NCI-H2171 (cell line): ENCODE results near the gene CCDC141.

Experiments used
- DNase-seq: peaks from one replicate; lab custom pipeline; 2025; lab: John Stamatoyannopoulos, UW

Gene CCDC141

GRCh38 chr2:178910005-178910404 is 139.9 kb downstream of the CCDC141 start:
- no peak for DNase-seq

- DNase-seq: no peak
Measured at GRCh38 chr2:178909507-178909906, 140.4 kb downstream of the CCDC141 start.

- DNase-seq: peak; percentile 24
Measured at GRCh38 chr2:178908810-178909209, 141.1 kb downstream of the CCDC141 start.

- DNase-seq: no peak
Measured at GRCh38 chr2:178905261-178905660, 144.7 kb downstream of the CCDC141 start.

DNA sequence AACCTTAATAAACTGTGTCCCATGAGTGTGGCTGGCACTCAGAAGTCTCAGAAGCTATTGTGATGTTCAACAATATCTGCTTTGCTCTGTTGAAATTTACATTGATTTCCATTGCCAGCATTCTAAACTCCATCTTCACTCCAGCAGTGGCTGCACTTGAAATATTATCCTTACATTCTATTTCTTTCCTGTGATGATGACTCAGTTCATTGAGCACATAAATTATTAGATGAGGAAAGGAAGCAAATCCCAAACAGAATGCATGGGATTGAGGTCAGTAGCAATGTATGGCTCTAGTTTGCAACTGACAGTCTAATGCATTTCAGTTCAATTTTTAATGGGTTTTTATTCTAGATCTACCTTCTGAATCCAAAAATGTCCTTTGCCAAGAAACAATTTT is 150.3 kb downstream of the CCDC141 start:
- DNase-seq: no peak

GRCh38 chr2:178895872-178896271 is 154.1 kb downstream of the CCDC141 start:
- DNase-seq: no peak

DNA sequence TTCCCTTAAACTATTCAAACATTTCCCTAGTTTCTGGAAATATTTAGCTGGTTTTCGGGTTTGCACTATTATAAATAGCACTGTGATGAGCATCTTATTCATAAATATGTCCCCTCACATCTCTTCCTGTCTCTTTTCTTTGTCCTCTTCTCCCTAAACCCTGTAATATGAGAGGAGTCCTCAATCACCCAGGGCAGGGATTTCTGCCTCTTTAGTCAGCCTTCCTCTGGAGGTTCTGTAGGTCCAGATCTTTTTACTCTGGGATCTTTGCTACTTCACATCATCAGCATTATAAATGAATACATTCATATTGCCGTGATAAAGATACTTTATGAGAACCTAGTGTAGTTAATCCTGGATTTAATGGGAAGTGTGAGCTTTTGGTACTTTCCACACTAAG is 154.8 kb downstream of the CCDC141 start:
- no peak for DNase-seq

- peak; percentile 8 for DNase-seq
Measured at GRCh38 chr2:178892751-178893625, 156.9 kb downstream of the CCDC141 start.

GRCh38 chr2:178891959-178892485 is 157.9 kb downstream of the CCDC141 start:
- no peak for DNase-seq

GRCh38 chr2:178891265-178891958 is 158.5 kb downstream of the CCDC141 start:
- DNase-seq: peak; percentile 44

DNA sequence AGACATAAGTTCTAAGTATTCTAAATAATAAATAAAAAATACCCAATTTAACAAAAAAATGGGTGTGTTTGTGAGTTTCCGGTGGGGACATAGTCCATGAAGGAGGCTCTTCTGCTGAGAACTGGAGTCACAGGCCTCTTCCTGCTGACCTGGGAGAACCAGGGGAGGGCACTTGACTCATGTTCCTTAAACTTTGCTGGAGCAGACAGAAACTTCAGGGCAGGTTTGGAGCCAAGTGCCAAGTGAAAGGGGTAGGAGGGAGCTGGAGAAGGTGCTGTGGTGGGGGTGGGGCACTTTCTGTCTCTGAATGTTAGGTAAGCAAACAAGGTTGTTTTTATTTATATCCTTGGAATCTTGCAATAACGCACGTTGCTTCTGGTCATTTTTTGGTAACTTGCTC is 163.9 kb downstream of the CCDC141 start:
- no peak for DNase-seq

DNA sequence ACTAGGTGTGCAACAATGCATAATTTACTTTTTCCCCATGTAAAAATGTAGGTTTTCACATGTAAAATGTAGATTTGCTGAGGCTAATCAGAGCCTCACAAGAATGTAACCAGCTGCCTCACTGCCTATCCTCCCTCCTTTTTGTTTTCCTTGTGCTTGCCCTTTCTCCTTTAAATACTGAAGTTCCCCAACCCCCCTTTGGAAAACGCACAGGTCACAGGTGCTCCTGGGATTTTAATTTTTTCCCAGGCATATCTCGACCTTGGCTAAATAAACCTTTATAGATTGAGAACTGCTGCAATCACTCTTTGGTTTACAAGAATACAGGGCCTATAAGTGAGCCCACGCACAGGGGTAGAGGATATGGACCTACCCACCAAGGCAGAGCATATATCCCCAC is 165.5 kb downstream of the CCDC141 start:
- DNase-seq: no peak

DNA sequence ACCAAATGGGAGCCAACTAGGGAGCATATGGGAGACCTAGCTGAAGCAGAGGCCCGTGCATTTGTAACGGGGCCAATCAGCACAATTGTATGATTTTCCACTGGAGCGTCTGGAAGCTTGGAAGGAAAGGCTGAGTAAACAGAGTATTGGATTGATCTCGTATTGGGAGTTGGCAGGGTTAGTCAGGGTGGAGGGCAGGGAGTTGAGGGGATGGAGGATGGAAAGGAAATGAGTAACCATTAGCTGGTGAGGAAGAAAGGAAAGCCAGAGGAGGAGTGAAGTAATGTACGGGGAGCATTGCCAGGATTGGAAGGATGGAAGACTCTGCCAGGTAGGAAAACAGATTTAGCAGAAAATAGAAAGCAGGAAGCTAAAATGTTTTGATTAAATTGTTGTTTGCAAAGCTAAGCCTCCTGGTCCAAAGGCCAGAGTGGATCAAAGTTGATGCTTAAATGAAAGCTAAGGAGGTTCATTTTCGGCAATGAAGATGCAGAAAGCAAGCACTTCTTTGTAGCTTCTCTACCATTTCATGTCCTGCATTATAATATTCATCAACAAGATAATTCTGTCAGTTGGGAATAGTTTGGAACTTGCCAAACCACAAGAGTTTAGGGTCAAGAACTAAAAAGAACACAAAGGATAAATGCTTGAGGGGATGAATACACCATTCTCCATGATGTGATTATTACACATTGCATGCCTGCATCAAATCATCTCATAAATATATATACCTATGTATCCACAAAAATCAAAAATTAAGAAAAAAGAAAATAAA is 167.1 kb downstream of the CCDC141 start:
- no peak for DNase-seq

GRCh38 chr2:178881075-178881474 is 168.9 kb downstream of the CCDC141 start:
- no peak for DNase-seq

- DNase-seq: no peak
Measured at GRCh38 chr2:178880257-178880656, 169.7 kb downstream of the CCDC141 start.

GRCh38 chr2:178877874-178878273 is 172.1 kb downstream of the CCDC141 start:
- DNase-seq: no peak

DNA sequence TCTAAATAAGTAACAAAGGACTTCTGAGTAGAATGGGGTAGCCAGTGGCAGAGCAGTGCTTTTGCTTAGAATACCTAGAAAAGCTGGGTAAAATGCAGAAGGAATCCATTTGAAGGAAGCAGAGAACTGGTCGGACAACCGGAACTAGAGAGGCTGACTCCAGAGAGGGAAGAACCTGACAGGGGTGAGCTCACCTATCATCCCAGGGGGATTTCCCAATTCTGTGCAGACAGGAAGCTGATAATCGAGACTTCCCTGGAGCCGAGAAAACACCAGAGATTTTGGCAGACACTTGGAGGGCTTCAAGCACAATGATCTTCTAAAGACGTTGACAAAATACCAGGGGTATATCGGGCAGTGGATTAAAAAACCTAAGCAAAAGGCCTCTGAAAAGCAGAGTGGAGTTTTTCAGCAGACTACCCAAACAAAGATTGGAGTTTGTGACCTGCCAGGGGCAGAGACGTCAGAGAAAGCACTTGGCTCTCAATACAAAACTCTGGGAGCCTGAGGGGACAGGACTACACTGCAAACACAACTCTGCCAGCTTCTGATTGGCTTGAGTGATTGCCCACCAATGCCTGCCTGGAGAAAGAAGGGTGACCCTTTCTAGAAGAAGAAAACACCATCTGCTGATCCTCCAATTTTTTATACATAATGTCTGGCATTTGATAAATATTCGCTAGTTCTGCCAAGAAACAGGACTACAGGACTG is 175.3 kb downstream of the CCDC141 start:
- DNase-seq: no peak

DNA sequence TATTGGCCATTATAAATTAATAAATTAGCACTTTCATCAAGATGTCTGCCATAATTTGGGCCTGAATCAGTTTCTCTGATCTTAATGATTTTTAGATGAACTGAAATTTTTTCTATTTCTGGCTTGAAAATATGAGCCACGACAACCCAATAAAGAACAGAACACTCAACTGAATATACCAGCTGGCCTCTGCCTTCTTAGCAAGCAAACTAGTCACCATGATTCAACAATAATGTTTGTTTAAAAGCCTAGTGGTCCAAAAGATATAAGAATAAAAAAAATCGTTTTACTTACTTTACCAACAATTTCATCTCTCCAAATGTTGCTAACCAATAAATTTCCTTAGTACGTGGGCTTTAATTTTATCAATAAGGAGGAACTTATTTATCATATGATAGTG is 176.0 kb downstream of the CCDC141 start:
- no peak for DNase-seq

DNA sequence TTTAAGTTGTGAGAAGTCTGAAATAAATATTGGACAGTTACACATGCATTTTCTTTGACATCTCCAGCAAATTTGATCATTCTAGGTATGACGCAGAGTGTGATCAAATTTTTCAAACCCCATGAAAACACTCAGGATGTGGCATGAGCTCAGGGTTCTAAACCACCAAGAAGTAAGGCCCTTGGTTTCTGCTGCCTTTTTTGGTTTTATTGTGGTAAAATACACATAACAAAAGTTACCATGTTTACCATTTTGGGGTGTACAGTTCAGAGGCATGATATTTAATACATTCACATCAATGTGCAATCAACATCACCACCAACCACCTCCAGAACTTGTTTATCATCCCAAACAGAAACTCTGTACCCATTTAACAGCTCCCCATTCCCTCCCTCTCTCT is 178.4 kb downstream of the CCDC141 start:
- no peak for DNase-seq

DNA sequence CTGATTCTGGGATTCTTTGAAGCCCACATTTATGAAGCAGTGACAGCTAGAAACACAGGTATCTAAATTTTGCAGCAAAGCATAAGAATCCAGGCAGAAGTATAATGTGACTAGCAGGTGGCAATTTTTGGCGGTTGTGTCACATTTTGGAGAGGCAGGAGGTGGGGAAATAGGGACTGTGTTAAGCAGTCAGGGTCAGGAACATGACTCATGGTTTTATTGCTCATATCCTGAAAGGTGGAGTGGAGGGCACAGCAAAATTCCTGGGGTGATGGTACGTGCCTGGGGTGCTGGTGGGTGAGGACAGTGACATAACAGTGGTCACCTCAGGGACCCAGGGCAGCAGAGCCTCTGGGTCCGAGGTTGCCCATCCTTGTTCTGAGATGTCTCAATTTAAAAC is 179.2 kb downstream of the CCDC141 start:
- no peak for DNase-seq

DNA sequence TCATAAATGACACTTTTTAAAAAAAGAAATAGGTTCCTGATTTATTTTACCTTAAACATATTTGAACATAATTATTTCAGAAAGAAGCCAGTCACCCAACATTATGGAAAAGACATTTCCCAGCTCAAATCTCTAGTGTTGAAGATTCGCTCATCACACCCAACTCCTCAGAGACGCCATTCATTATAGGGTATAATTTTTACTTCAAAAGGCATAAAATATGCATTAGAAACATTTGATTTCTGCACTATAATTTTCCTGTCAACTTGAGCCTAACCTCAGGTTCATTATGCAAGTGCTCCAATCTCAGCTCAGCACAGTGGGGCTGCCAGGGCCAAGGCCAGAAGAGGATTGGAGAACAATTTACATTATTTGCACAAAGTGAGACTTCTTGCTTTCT is 183.9 kb downstream of the CCDC141 start:
- DNase-seq: no peak
